ENCODE results near the gene NANOGP8.
"Not testable (repeated sequence)": the region's sequence is repeated elsewhere in the genome, so short reads cannot be mapped to it uniquely, and the experiment has no call there.

The NANOGP8 gene

DNA sequence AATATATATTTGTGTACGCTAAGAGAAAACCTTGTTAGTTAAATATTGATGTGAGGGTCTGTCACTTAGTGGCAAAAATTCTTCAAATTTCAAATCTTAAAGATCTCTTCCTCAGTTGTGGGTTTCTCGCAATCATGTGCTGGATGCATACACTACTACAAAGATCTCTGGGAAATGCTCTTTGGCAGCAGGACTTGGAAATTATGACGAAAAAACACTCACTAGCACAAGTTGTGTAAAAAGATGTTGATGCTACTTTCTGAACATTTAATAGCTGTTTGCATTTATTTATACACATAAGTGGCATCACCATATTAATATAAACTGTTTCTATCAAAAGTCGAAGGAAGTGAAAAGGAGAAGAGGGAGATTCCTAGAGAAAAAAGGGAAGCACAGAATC lies 10.8 kb upstream of the NANOGP8 start:
- DNase-seq (ENCODE audit: low read depth): no peak

- DNase-seq (ENCODE audit: low read depth): no peak
Measured at GRCh38 chr15:35092846-35093245, 7.8 kb upstream of the NANOGP8 start.

- no peak for DNase-seq (ENCODE audit: low read depth)
Measured at GRCh38 chr15:35092311-35092710, 7.2 kb upstream of the NANOGP8 start.

- DNase-seq (ENCODE audit: low read depth): no peak
Measured at GRCh38 chr15:35090104-35090807, 5.2 kb upstream of the NANOGP8 start.

- no peak for DNase-seq (ENCODE audit: low read depth)
Measured at GRCh38 chr15:35089551-35089950, 4.5 kb upstream of the NANOGP8 start.

GRCh38 chr15:35088329-35088728 lies 3.2 kb upstream of the NANOGP8 start:
- DNase-seq (ENCODE audit: low read depth): no peak

DNA sequence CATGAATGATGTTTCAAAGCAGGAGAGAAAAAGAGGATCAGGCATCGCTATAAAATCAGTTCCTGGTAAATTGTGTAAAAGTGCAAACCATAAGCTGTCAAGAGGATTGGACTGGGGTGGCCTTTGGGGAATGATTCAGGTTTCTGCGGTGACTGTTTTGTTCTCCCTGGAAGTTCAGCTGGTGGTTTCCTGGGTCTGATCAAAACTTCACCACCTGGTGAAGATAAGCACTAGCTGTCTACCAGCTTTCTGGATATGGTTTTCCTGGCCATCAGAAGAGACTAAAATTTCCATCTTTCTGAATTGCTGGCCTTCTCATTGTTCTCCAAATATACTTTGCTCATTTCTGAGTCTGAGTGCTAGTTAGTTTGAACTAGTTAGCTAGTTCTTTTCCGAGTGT lies 2.7 kb upstream of the NANOGP8 start:
- DNase-seq (ENCODE audit: low read depth): no peak

DNA sequence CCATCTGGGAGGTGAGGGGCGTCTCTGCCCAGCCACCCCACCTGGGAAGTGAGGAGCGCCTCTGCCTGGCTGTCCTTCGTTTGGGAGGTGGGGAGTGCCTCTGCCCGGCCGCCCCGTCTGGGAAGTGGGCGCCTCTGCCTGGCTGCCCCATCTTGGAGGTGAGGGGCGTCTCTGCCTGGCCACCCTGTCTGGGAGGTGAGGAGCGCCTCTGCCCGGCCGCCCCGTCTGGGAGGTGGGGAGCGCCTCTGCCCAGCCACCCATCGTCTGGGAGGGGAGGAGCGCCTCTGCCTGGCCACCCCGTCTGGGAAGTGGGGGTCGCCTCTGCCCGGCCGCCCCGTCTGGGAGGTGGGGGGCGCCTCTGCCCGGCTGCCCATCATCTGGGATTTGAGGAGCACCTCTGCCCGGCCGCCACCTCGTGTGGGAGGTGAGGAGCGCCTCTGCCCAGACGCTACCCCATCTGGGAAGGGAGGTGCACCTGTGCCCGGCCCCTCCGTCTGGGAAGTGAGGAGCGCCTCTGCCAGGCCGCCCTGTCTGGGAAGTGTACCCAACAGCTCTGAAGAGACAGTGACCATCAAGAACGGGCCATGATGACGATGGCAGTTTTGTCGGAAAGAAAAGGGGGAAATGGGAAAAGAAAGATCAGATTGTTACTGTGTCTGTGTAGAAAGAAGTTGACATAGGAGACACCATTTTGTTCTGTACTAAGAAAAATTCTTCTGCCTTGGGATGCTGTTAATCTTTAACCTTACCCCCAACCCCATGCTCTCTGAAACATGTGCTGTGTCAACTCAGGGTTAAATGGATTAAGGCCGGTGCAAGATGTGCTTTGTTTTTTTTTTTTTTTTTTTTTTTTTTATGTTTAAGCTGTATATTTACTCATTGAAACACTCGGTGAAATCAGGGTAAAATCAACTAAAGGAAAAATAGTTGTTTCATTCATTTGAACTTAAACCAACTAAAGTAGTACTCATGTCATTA lies 2.4 kb downstream of the NANOGP8 start:
- not testable (repeated sequence) for DNase-seq (ENCODE audit: low read depth)

DNA sequence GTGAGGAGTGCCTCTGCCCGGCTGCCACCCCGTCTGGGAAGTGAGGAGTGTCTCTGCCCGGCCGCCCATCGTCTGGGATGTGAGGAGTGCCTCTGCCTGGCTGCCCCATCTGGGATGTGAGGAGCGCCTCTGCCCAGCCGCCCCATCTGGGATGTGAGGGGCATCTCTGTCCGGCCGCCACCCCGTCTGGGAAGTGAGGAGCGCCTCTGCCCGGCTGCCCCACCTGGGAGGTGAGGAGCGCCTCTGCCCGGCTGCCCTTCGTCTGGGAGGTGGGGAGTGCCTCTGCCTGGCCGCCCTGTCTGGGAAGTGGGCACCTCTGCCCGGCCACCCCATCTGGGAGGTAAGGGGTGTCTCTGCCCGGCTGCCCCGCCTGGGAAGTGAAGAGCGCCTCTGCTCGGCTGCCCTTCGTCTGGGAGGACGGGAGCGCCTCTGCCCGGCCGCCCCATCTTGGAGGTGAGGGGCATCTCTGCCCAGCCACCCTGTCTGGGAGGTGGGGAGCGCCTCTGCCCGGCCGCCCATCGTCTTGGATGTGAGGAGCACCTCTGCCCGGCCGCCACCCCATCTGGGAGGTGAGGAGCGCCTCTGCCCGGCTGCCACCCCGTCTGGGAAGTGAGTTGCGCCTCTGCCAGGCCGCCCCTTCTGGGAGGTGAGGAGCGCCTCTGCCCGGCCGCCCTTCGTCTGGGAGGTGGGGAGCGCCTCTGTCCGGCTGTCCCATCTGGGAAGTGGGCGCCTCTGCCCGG lies 3.3 kb downstream of the NANOGP8 start:
- DNase-seq (ENCODE audit: low read depth): not testable (repeated sequence)

DNA sequence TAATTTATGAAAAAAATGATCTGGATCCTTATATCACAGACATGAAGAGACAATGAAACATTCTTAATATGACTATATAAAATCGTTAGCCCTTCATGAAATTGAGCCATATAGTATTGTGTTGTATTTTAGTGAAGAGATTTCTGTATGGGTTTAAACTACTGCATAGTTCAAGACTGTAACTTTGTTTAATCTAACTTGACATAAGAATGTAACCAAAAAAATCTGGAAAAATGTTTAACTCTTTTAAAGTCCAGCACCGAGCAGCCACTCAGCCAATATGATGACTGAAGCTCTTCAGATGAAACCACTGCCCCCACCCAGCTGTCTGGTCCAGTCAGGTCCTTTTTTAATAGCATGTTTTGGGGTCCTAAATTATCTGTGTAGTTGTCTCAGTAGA lies 4.9 kb downstream of the NANOGP8 start:
- DNase-seq (ENCODE audit: low read depth): no peak

- no peak for DNase-seq (ENCODE audit: low read depth)
Measured at GRCh38 chr15:35078221-35078915, 6.7 kb downstream of the NANOGP8 start.

DNA sequence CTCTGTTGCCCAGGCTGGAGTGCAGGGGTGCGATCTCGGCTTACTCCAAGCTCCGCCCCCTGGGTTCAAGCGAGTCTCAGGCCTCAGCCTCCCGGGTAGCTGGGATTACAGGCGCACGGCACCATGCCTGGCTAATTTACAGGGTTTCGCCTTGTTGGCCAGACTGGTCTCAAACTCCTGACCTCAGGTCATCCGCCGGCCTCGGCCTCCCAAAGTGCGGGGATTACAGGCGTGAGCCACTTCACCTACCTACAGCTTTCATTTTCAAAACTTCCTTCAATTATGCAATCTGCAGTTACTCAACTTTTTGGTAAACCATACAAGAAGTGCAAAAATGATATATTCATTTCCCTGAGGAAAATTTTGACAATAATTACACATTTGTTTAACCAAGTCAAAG lies 14.0 kb downstream of the NANOGP8 start:
- no peak for DNase-seq (ENCODE audit: low read depth)

DNA sequence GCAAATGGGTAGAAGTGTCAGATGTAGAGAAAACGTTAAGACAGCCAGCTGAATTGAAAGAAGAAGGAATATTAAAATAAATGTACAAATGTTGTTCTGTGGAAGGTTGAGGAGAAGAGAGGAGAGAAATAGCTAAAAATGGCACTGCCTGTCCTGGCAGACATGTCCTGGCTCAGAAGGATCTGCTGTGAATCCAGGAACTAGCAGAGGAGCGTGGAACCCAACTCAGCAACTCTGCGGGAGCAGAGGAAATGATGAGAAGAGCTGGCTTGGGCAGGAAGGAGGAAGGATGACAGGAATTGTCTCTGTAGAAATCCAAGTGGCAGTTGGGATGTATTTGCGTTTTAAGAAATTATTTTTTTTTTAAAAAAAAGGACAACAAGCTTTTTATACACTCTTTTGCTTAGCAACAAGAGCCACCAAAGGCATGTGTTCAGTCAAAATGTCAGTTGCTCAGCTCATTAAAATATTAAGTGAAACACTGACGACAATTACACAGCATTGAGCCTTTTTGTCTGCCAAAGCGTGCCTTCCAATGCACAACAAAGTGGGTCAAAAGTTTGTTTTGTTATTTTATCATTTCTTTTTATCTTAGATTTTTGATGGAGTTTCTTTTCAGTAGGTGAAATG lies 16.1 kb downstream of the NANOGP8 start:
- no peak for DNase-seq (ENCODE audit: low read depth)

- no peak for DNase-seq (ENCODE audit: low read depth)
Measured at GRCh38 chr15:35067496-35068347, 17.4 kb downstream of the NANOGP8 start.

DNA sequence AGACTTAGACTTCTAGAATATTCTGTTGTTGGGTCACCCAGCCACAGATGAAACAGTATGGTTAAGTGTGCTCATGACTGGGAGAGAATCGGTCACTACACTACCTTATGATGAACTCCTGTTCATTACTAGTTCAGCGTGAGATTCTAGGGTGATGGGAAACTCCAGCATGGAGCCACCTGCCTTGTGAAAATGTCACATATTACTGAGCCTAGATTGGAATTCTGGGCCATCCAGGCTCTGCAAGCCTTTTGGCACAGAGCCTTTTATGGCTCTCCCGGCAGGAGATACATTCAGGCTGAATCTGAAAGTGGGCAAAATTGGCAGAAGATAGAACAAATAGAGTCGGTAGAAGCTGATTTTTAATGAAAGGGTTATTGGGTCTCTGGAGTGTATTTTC lies 19.0 kb downstream of the NANOGP8 start:
- no peak for DNase-seq (ENCODE audit: low read depth)

DNA sequence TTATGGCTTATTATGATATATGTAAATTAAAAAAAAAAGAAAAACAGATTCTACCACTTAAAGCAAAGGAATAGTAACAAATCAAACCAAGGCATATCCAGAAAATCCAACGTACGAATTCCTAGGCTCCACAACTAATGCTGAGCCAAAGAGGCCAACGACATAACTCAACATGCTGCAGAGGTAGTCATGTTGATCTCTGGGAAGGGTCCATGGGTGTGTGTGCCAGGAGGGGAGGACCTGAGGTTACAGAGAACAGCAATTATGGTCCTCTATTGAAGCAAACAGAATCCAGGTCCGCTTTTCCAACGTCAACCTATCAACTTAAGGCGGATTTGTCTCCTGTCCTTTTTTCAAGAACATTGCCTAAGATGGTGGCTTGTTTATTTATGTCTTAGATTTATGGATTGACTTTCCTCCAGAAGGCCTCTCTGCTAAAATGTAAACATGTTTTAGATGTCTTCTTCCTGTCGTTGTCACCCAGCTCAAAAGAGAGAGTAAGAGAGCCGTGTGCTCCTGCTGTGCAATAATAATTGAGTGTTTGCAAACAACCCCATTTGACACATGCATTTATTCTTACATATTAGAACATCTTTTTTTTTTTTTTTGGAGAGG lies 20.4 kb downstream of the NANOGP8 start:
- DNase-seq (ENCODE audit: low read depth): no peak

GRCh38 chr15:35062738-35063099 lies 22.4 kb downstream of the NANOGP8 start:
- no peak for DNase-seq (ENCODE audit: low read depth)

- no peak for DNase-seq (ENCODE audit: low read depth)
Measured at GRCh38 chr15:35061825-35062737, 23.0 kb downstream of the NANOGP8 start.

All from stimulated activated CD8-positive, alpha-beta memory T cell treated with anti-CD3 and anti-CD28 coated beads, Interleukin-4, amount 100 ng/mL, for 24 hours (primary cell).